Measurements from ENCODE around the gene SPDYE2.
"Not testable (repeated sequence)": the region's sequence is repeated elsewhere in the genome, so short reads cannot be mapped to it uniquely, and the experiment has no call there.

DNA sequence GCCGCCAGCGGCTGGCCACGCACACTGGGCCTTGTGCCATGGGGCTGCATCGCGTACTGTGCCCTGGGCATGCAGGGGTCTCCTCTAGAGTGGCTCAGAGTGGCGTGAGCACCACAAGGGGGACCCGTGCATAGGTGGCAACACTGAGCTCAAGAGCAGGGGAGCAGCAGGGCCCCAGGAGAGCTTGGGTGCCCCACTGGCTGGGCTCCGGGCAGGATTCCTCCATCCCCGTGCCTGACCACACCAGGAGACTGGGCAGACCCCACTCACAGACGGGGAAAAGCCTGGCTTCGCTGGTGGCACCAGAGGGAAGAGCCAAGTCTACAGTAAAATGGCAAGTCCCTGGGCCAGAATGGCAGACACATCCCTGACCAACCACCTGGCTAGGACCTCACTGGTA, 17.6 kb downstream of the SPDYE2 start:
- TF ChIP-seq, protein P1, sequence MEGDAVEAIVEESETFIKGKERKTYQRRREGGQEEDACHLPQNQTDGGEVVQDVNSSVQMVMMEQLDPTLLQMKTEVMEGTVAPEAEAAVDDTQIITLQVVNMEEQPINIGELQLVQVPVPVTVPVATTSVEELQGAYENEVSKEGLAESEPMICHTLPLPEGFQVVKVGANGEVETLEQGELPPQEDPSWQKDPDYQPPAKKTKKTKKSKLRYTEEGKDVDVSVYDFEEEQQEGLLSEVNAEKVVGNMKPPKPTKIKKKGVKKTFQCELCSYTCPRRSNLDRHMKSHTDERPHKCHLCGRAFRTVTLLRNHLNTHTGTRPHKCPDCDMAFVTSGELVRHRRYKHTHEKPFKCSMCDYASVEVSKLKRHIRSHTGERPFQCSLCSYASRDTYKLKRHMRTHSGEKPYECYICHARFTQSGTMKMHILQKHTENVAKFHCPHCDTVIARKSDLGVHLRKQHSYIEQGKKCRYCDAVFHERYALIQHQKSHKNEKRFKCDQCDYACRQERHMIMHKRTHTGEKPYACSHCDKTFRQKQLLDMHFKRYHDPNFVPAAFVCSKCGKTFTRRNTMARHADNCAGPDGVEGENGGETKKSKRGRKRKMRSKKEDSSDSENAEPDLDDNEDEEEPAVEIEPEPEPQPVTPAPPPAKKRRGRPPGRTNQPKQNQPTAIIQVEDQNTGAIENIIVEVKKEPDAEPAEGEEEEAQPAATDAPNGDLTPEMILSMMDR (IDR thresholded peaks at IDR 0.05) = not testable (repeated sequence)
- TF ChIP-seq POLR2A (IDR thresholded peaks at IDR 0.05) = not testable (repeated sequence)
